ENCODE results near the gene AHDC1. TPM values are rescaled to one million over a fixed set of nuclear protein-coding genes. Genes with fewer than 3 reads are reported as not detected.

The AHDC1 gene
- total and polyA plus RNA-seq, 2 of the 13 experiments (the other 11 are each of a cell fraction or from before 2014, with no cell fraction given), result 1.0 to 2.7 TPM

DNA sequence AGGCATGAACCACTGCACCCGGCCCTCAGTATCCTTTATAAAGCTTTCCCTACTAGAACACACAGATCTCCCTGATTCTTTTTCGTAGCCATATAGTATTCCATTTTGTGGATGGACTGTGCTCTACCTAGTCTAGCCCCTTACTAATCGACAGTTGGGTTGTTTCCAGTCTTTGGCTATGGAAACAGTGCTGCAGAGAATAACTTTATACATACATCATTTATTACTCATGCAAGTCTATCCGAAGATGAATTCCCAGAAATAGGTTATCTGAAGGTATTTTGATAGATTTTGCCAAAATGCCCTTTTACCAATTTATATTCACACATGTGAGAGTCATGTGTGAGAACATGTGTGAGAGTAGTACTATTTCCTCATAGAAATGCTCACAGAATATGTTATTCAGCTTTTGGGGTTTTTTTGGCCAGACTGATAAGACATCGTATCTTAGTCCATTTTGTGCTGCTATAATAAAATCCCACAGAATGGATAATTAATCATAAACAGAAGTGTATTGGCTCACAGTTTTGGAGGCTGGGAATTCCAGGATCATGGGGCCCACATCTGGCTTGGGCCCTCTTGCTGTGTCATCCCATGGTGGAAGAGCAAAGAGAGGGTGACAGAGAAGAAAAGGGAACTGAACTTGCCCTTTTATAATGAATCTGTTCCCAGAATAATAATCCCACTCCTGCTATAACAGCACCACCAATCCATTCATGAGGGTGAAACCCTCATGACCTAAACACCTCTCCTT lies 48.3 kb upstream of the AHDC1 start:
- Histone ChIP-seq H3K4me2 (ENCODE audit: low read depth, low read length) (no peak overlapping the region), H4K20me1 (ENCODE audit: insufficient read depth, low read length) (no peaks in the 10 kb centered on the region), H3K9me3 (ENCODE audit: low read length) (no peaks in the 10 kb centered on the region), H3K27me3 (ENCODE audit: control insufficient read depth in 1 of 2, insufficient read depth in 2 of 2, low read length in 2 of 2) (peaks cover 0 to 10% of the 10 kb centered on the region in 2 experiments; a peak in 1 of 5 replicates), H3K9ac (ENCODE audit: insufficient read depth, low read depth, low read length) (no peak overlapping the region), H2AFZ (ENCODE audit: low read length) (no peak overlapping the region), H3K36me3 (replicated peaks in 1 of 2; ENCODE audit: control insufficient read depth in 1 of 2, insufficient read depth in 2 of 2, low read length in 2 of 2) (no peaks in the 10 kb centered on the region), H3K4me1 (ENCODE audit: insufficient read depth, low read length) (peaks cover 37% of the 10 kb centered on the region), H3K4me3 (replicated peaks in 1 of 3; ENCODE audit: insufficient read depth in 1 of 3, low read depth in 2 of 3, low read length in 3 of 3) (no peak overlapping the region), H3K79me2 (ENCODE audit: insufficient read depth, low read length) (no peaks in the 10 kb centered on the region), H3K27ac (ENCODE audit: extremely low read length, insufficient read depth, low read length) (no peak overlapping the region)
- TF ChIP-seq ATF1 (CRISPR knock-in tag; IDR thresholded peaks at IDR 0.05) (no peak), ZNF484 (CRISPR knock-in tag; IDR thresholded peaks at IDR 0.05; ENCODE audit: borderline replicate concordance, low read depth) (no peak), NCOA5 (CRISPR knock-in tag; IDR thresholded peaks at IDR 0.05) (no peak), ZFY (CRISPR knock-in tag; IDR thresholded peaks at IDR 0.05) (no peak), HOXA9 (CRISPR knock-in tag; IDR thresholded peaks at IDR 0.05; ENCODE audit: borderline replicate concordance) (no peak), ZBTB46 (CRISPR knock-in tag; IDR thresholded peaks at IDR 0.05; ENCODE audit: borderline replicate concordance) (no peak), NR0B2 (CRISPR knock-in tag; IDR thresholded peaks at IDR 0.05) (no peak), FOXA3 (CRISPR knock-in tag; IDR thresholded peaks at IDR 0.05) (no peak), ZNF547 (CRISPR knock-in tag; IDR thresholded peaks at IDR 0.05) (no peak), ZNF17 (CRISPR knock-in tag; IDR thresholded peaks at IDR 0.05) (no peak)
- TF ChIP-seq, protein P1, sequence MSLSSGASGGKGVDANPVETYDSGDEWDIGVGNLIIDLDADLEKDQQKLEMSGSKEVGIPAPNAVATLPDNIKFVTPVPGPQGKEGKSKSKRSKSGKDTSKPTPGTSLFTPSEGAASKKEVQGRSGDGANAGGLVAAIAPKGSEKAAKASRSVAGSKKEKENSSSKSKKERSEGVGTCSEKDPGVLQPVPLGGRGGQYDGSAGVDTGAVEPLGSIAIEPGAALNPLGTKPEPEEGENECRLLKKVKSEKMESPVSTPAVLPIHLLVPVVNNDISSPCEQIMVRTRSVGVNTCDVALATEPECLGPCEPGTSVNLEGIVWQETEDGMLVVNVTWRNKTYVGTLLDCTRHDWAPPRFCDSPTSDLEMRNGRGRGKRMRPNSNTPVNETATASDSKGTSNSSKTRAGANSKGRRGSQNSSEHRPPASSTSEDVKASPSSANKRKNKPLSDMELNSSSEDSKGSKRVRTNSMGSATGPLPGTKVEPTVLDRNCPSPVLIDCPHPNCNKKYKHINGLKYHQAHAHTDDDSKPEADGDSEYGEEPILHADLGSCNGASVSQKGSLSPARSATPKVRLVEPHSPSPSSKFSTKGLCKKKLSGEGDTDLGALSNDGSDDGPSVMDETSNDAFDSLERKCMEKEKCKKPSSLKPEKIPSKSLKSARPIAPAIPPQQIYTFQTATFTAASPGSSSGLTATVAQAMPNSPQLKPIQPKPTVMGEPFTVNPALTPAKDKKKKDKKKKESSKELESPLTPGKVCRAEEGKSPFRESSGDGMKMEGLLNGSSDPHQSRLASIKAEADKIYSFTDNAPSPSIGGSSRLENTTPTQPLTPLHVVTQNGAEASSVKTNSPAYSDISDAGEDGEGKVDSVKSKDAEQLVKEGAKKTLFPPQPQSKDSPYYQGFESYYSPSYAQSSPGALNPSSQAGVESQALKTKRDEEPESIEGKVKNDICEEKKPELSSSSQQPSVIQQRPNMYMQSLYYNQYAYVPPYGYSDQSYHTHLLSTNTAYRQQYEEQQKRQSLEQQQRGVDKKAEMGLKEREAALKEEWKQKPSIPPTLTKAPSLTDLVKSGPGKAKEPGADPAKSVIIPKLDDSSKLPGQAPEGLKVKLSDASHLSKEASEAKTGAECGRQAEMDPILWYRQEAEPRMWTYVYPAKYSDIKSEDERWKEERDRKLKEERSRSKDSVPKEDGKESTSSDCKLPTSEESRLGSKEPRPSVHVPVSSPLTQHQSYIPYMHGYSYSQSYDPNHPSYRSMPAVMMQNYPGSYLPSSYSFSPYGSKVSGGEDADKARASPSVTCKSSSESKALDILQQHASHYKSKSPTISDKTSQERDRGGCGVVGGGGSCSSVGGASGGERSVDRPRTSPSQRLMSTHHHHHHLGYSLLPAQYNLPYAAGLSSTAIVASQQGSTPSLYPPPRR (CRISPR knock-in tag; IDR thresholded peaks at IDR 0.05; ENCODE audit: borderline replicate concordance), result no peak
- TF ChIP-seq, protein P2, sequence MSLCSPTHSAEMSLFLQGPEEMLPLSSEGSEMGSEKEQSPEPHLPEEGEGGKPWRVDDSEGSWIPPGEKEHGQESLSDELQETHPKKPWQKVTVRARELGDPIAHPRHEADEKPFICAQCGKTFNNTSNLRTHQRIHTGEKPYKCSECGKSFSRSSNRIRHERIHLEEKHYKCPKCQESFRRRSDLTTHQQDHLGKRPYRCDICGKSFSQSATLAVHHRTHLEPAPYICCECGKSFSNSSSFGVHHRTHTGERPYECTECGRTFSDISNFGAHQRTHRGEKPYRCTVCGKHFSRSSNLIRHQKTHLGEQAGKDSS (CRISPR knock-in tag; IDR thresholded peaks at IDR 0.05; ENCODE audit: borderline replicate concordance, low read depth), result no peak
- ChIA-PET CTCF (ENCODE audit: low intra/inter-chr PET ratio, low total read pairs) (no interaction called here), POLR2A (no interaction called here)
- FAIRE-seq (no peak), DNase-seq (ENCODE audit: low spot score) (no peak), ATAC-seq (no peak)
- no TSS peak for BruUV-seq (replicated peaks)
- intact Hi-C loops (cut with micrococcal nuclease; ENCODE audit: unreplicated experiment) (no loop called here), in situ Hi-C loops (cut with HindIII; ENCODE audit: extremely low pct_ligation_motif_present, low pct_unique_long_range_greater_than_20kb) (no loop called here)
- 76% methylated on average over 5 of the region's 5 CpGs for WGBS (ENCODE audit: low lambda C conversion rate)

All from HepG2 (cell line).